Liver (tissue), 9 donors: Measurements from ENCODE around the gene PDGFB. TPM values are rescaled to one million over a fixed set of nuclear protein-coding genes. Genes with fewer than 3 reads are reported as not detected.

ENCODE experiments used
- DNase-seq: peaks from one replicate; pipeline ENCODE4 v3.0.0-alpha.2; 2017; ENCODE audit warnings: low spot score
- H3K27ac ChIP-seq, 2 donors: one replicate each; pipeline ENCODE4 v1.7.0; 2013; ENCODE audit warnings: inconsistent platforms in 2 of 2, low read length in 2 of 2, control low read depth in 1 of 2, low read depth in 1 of 2, mild to moderate bottlenecking in 1 of 2
- H3K27me3 ChIP-seq, 4 donors: one replicate each; pipeline versions ENCODE4 v1.6.1 to v1.7.0; 2013; ENCODE audit warnings: low read length in 3 of 4, inconsistent platforms in 1 of 4, mild to moderate bottlenecking in 1 of 4, moderate library complexity in 1 of 4; ENCODE audit not compliant: control insufficient read depth in 4 of 4, insufficient read depth in 4 of 4
- H3K36me3 ChIP-seq, 4 donors: one replicate each; pipeline versions ENCODE4 v1.6.1 to v1.7.0; 2013; ENCODE audit warnings: low read length in 3 of 4, mild to moderate bottlenecking in 3 of 4, low read depth in 1 of 4, moderate library complexity in 1 of 4; ENCODE audit not compliant: control insufficient read depth in 4 of 4, insufficient read depth in 3 of 4
- H3K4me1 ChIP-seq, 4 donors: one replicate each; pipeline versions ENCODE4 v1.6.1 to v1.7.0; 2013; ENCODE audit warnings: low read length in 3 of 4, mild to moderate bottlenecking in 3 of 4, moderate library complexity in 1 of 4; ENCODE audit not compliant: control insufficient read depth in 4 of 4, insufficient read depth in 4 of 4
- H3K4me3 ChIP-seq, 3 donors: one replicate each; pipeline versions ENCODE4 v1.6.1 to v1.7.0; 2013; ENCODE audit warnings: low read length in 3 of 3, control low read depth in 1 of 3, low read depth in 1 of 3, mild to moderate bottlenecking in 1 of 3
- H3K9ac ChIP-seq, 2 donors: one replicate each; pipeline ENCODE4 v1.7.0; 2013; ENCODE audit warnings: low read length in 2 of 2, mild to moderate bottlenecking in 2 of 2, moderate library complexity in 2 of 2, control low read depth in 1 of 2, low read depth in 1 of 2
- H3K9me3 ChIP-seq, 4 donors: one replicate each; pipeline versions ENCODE4 v1.6.1 to v1.7.0; 2013; ENCODE audit warnings: low read length in 3 of 4; ENCODE audit not compliant: control insufficient read depth in 4 of 4
- EGR1 ChIP-seq, 2 donors: IDR thresholded peaks; 2 replicates each; pipeline ENCODE4 v1.6.1; 2016 to 2018; ENCODE audit warnings: antibody characterized with exemption in 2 of 2, low read depth in 2 of 2
- GABPA ChIP-seq, 2 donors: IDR thresholded peaks in 1 of 2; conservative IDR thresholded peaks in 1 of 2; 2 replicates each; pipeline ENCODE4 v1.6.1; 2016; ENCODE audit warnings: antibody characterized with exemption in 2 of 2, mild to moderate bottlenecking in 1 of 2, moderate library complexity in 1 of 2
- HNF4G ChIP-seq: IDR thresholded peaks from 2 replicates; pipeline ENCODE4 v1.6.1; 2016; ENCODE audit warnings: antibody characterized with exemption
- NR2F2 ChIP-seq: IDR thresholded peaks from 2 replicates; pipeline ENCODE4 v1.6.1; 2016; ENCODE audit warnings: antibody characterized with exemption
- SP1 ChIP-seq: IDR thresholded peaks from 2 replicates; pipeline ENCODE4 v1.6.1; 2018; ENCODE audit warnings: antibody characterized with exemption, mild to moderate bottlenecking
- YY1 ChIP-seq: IDR thresholded peaks from 2 replicates; pipeline ENCODE4 v1.6.1; 2016; ENCODE audit warnings: antibody characterized with exemption, mild to moderate bottlenecking
- WGBS: extraction: QIAGEN DNeasy Blood & Tissue Kit; methylation state at CpG from one replicate; pipeline ENCODE4 v1.1.7; 2013; 5-methylcytosine and 5-hydroxymethylcytosine counted together
- polyA plus RNA-seq, 2 donors: library from polyadenylated mRNA; stranded (reverse) in 1 of 2; unstranded in 1 of 2; fragments of 200-250 nt in 1 of 2; fragments of >200 nt in 1 of 2; fragmentation: Nextera tagmentation in 1 of 2; extraction: Ambion mirVana in 1 of 2; gene quantifications; one replicate each; pipeline versions ENCODE4 v1.2.1 to v1.2.3, GENCODE V29; 2013 to 2015
- total RNA-seq, 2 donors: library from RNA; depleted of rRNA; stranded (reverse); fragments of >200 nt; gene quantifications; one replicate each; pipeline ENCODE4 v1.2.3, GENCODE V29; 2014
- TF ChIP-seq, protein P1 (sequence below): IDR thresholded peaks from 2 replicates; pipeline ENCODE4 v1.6.1; 2016; ENCODE audit warnings: antibody characterized with exemption
- TF ChIP-seq, protein P2 (sequence below): fragments of 150-350 bp; IDR thresholded peaks from 2 replicates; pipeline ENCODE4 v1.5.1; 2017; ENCODE audit warnings: improper control_type of control experiment, low read depth, low read length; ENCODE audit not compliant: missing input control
- TF ChIP-seq, protein P3 (sequence below): IDR thresholded peaks from 2 replicates; pipeline ENCODE4 v1.6.1; 2016; ENCODE audit warnings: antibody characterized with exemption, mild to moderate bottlenecking
- TF ChIP-seq, protein P4 (sequence below): IDR thresholded peaks from 2 replicates; pipeline ENCODE4 v1.6.1; 2016; ENCODE audit warnings: antibody characterized with exemption
- donor health status: healthy.
- donor health status: healthy.
- donor health status: healthy.
- donor health status: healthy.
- donor health status: healthy.

The PDGFB gene
- total and polyA plus RNA-seq, 4 donors = 0.25 to 4.5 (median 1.7) TPM

DNA sequence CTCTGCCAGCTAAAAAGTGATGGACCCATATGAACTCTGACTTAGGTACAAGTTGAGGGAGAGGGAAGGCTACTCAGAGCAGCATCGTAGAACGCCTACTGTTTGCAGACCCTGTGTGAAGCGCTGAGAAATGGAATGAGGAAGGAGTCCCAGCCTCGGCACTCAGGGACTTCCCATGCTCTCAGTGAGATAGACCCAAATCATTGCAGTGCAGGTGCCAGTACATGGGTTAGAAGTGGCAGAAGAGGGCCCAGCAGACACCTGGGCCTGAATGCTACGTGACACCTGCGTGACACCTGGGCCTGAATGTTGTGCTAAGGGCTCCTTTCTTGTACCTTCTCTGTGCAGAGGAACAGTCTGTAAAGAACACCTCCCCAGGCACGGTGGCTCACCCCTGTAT is 2.6 kb upstream of the PDGFB start:
- no peak for DNase-seq
- H3K4me3 ChIP-seq = no peak overlapping the region
- no peak overlapping the region for H3K27ac ChIP-seq
- H3K9ac ChIP-seq = no peak overlapping the region
- H3K4me1 ChIP-seq = peaks cover 5 to 26% (median 13%) of the 10 kb centered on the region in 4 donors
- no peaks in the 10 kb centered on the region for H3K36me3 ChIP-seq
- TF ChIP-seq, protein P1, sequence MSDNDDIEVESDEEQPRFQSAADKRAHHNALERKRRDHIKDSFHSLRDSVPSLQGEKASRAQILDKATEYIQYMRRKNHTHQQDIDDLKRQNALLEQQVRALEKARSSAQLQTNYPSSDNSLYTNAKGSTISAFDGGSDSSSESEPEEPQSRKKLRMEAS = no peak
- TF ChIP-seq SP1 = no peak
- TF ChIP-seq YY1 = no peak
- TF ChIP-seq, protein P2, sequence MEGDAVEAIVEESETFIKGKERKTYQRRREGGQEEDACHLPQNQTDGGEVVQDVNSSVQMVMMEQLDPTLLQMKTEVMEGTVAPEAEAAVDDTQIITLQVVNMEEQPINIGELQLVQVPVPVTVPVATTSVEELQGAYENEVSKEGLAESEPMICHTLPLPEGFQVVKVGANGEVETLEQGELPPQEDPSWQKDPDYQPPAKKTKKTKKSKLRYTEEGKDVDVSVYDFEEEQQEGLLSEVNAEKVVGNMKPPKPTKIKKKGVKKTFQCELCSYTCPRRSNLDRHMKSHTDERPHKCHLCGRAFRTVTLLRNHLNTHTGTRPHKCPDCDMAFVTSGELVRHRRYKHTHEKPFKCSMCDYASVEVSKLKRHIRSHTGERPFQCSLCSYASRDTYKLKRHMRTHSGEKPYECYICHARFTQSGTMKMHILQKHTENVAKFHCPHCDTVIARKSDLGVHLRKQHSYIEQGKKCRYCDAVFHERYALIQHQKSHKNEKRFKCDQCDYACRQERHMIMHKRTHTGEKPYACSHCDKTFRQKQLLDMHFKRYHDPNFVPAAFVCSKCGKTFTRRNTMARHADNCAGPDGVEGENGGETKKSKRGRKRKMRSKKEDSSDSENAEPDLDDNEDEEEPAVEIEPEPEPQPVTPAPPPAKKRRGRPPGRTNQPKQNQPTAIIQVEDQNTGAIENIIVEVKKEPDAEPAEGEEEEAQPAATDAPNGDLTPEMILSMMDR = no peak
- TF ChIP-seq, protein P3, sequence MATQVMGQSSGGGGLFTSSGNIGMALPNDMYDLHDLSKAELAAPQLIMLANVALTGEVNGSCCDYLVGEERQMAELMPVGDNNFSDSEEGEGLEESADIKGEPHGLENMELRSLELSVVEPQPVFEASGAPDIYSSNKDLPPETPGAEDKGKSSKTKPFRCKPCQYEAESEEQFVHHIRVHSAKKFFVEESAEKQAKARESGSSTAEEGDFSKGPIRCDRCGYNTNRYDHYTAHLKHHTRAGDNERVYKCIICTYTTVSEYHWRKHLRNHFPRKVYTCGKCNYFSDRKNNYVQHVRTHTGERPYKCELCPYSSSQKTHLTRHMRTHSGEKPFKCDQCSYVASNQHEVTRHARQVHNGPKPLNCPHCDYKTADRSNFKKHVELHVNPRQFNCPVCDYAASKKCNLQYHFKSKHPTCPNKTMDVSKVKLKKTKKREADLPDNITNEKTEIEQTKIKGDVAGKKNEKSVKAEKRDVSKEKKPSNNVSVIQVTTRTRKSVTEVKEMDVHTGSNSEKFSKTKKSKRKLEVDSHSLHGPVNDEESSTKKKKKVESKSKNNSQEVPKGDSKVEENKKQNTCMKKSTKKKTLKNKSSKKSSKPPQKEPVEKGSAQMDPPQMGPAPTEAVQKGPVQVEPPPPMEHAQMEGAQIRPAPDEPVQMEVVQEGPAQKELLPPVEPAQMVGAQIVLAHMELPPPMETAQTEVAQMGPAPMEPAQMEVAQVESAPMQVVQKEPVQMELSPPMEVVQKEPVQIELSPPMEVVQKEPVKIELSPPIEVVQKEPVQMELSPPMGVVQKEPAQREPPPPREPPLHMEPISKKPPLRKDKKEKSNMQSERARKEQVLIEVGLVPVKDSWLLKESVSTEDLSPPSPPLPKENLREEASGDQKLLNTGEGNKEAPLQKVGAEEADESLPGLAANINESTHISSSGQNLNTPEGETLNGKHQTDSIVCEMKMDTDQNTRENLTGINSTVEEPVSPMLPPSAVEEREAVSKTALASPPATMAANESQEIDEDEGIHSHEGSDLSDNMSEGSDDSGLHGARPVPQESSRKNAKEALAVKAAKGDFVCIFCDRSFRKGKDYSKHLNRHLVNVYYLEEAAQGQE = no peak
- no peak for TF ChIP-seq GABPA (IDR thresholded peaks at IDR 0.05 in 1 of 2, conservative IDR thresholded peaks at IDR 0.05 in 1 of 2)
- TF ChIP-seq, protein P4, sequence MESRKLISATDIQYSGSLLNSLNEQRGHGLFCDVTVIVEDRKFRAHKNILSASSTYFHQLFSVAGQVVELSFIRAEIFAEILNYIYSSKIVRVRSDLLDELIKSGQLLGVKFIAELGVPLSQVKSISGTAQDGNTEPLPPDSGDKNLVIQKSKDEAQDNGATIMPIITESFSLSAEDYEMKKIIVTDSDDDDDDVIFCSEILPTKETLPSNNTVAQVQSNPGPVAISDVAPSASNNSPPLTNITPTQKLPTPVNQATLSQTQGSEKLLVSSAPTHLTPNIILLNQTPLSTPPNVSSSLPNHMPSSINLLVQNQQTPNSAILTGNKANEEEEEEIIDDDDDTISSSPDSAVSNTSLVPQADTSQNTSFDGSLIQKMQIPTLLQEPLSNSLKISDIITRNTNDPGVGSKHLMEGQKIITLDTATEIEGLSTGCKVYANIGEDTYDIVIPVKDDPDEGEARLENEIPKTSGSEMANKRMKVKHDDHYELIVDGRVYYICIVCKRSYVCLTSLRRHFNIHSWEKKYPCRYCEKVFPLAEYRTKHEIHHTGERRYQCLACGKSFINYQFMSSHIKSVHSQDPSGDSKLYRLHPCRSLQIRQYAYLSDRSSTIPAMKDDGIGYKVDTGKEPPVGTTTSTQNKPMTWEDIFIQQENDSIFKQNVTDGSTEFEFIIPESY = no peak
- TF ChIP-seq EGR1 (IDR thresholded peaks at IDR 0.05; ENCODE audit: low read depth in 2 of 2) = no peak
- WGBS = 91% methylated on average over 7 of the region's 7 CpGs
- H3K27me3 ChIP-seq = no peaks in the 10 kb centered on the region
- no peaks in the 10 kb centered on the region for H3K9me3 ChIP-seq

DNA sequence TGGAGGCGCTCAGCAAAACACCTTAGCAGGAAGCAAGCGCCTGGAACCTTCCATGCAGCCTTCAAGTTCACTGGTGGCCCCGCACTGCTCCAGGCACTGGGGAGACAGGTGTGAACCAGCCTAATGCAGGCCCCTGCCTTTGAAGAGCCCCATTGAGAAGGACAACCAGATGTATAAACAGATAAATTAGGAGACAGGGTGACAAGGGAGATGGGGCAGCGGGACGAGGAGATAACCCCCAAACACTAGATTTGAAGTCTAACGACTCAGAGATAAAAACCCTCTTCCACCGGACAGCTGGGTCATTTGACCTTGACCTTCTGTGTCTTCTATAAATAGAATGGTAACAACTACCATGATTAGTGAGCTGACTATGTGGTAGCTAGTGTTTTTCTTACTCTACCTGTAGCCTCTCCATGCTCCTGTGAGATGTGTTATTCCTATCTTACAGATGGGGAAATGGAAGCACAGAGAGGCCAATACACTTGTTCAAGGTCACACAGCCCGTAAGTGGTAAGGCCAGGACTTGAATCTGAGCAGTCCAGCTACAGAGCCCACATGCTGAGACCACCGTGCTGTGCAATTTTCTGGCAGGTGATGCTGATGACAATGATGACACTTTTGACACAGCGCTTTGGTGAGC is 2.0 kb upstream of the PDGFB start:
- no peak overlapping the region for H3K9ac ChIP-seq
- no peaks in the 10 kb centered on the region for H3K9me3 ChIP-seq
- H3K27me3 ChIP-seq = no peaks in the 10 kb centered on the region
- WGBS = 67% methylated on average over 10 of the region's 10 CpGs
- TF ChIP-seq, protein P1 = no peak
- TF ChIP-seq GABPA (IDR thresholded peaks at IDR 0.05 in 1 of 2, conservative IDR thresholded peaks at IDR 0.05 in 1 of 2) (no peak), HNF4G (no peak), NR2F2 (no peak), SP1 (no peak), YY1 (no peak)
- no peak overlapping the region for H3K27ac ChIP-seq
- no peaks in the 10 kb centered on the region for H3K36me3 ChIP-seq
- peaks cover 5 to 31% (median 15%) of the 10 kb centered on the region in 4 donors for H3K4me1 ChIP-seq
- DNase-seq = no peak
- H3K4me3 ChIP-seq = no peak overlapping the region
